Mammary microvascular endothelial cell (primary cell): Measurements from ENCODE around the gene FIGLA. TPM values are rescaled to one million over a fixed set of nuclear protein-coding genes. Genes with fewer than 3 reads are reported as not detected.

ENCODE experiments used
- total RNA-seq: library from RNA; depleted of rRNA; stranded (reverse); fragments of >200 nt; gene quantifications from 2 replicates; pipeline ENCODE4 v1.2.3, GENCODE V29; 2015

FIGLA gene
- not detected in 2 replicates for total RNA-seq

GRCh38 chr2:70790136-70790828 lies at the start of gene FIGLA:
FIGLA (minus strand) TSS chr2:70790643; CDS start chr2:70790638, 5 bp downstream.

GRCh38 chr2:70835643-70836042 lies 45.2 kb upstream of the FIGLA start, which contains the start of gene CD207:
CD207 (minus strand) TSS chr2:70835816; CDS start chr2:70835776, 40 bp downstream.

GRCh38 chr2:70820499-70820898 lies 30.1 kb upstream of the FIGLA start, which contains the start of gene CLEC4F:
CLEC4F (minus strand) TSS chr2:70820599; CDS start chr2:70820523, 76 bp downstream.

GRCh38 chr2:70767699-70768589 lies 22.5 kb downstream of the FIGLA start, which contains the start of gene ADD2:
ADD2 (minus strand) TSS chr2:70768200; CDS start chr2:70706408, 61,792 bp downstream.

Other genes starting within 250 kb of the FIGLA start
- gene TGFA, start 236.8 kb downstream of the FIGLA start, total RNA-seq = 3.1 and 4.7 TPM in 2 replicates
- gene ADD2, start 22.4 kb downstream of the FIGLA start, total RNA-seq = 14.3 and 15.4 TPM in 2 replicates
- gene CLEC4F, start 30.0 kb upstream of the FIGLA start, total RNA-seq = 0.10 TPM in 1 of 2 replicates, not detected in the other
- gene CD207, start 45.2 kb upstream of the FIGLA start, total RNA-seq = not detected in 2 replicates
- gene VAX2, start 109.9 kb upstream of the FIGLA start, total RNA-seq = 1.5 and 2.5 TPM in 2 replicates
- gene ATP6V1B1, start 145.3 kb upstream of the FIGLA start, total RNA-seq = 5.8 TPM in 1 of 2 replicates, not detected in the other
- gene ANKRD53, start 188.0 kb upstream of the FIGLA start, total RNA-seq = 0.73 and 0.79 TPM in 2 replicates
- 46.4 and 64.4 TPM in 2 replicates for gene TEX261, start 204.2 kb upstream of the FIGLA start, total RNA-seq